PC-3 (cell line): ENCODE data around the gene ZNF445. TPM values are rescaled to one million over a fixed set of nuclear protein-coding genes. Genes with fewer than 3 reads are reported as not detected.
"Not testable (repeated sequence)": the region's sequence is repeated elsewhere in the genome, so short reads cannot be mapped to it uniquely, and the experiment has no call there.

Source experiments
- ATAC-seq: fragments of 200-7000 bp; cut with Tn5 transposase; 2 replicates; pipeline ENCODE4 v1.9.1; 2020; ENCODE audit warnings: mild to moderate bottlenecking, moderate library complexity
- BruUV-seq: library from RNA; stranded (reverse); fragments of 400-500 nt; replicated peaks from 2 replicates; lab custom pipeline; 2021; lab: Mats Ljungman, UMichigan
- CTCF ChIA-PET: fragments of 300-600 bp; sonication (Branson Sonifier 250); formaldehyde crosslinking; loops from one replicate; lab custom pipeline; 2022; ENCODE audit warnings: antibody characterized with exemption; lab: Charles Lee
- POLR2A ChIA-PET: fragments of 300-600 bp; sonication (Branson Sonifier 250); formaldehyde crosslinking; loops from one replicate; lab custom pipeline; 2022; ENCODE audit warnings: antibody characterized with exemption; ENCODE audit not compliant: unreplicated experiment; lab: Charles Lee
- DNase-seq: peaks from one replicate; pipeline ENCODE4 v3.0.0-alpha.2; 2015
- H2AFZ ChIP-seq: fragments of 300-600 bp; sonication (generic); 2 replicates; pipeline ENCODE4 v1.6.0; 2016; ENCODE audit warnings: antibody characterized with exemption, low read length
- H3F3A ChIP-seq: fragments of 300-600 bp; sonication (generic); one replicate; pipeline ENCODE4 v1.6.0; 2017; ENCODE audit warnings: antibody characterized with exemption, low read length, control low read depth, mild to moderate bottlenecking; ENCODE audit not compliant: unreplicated experiment
- H3K27ac ChIP-seq: fragments of 300-600 bp; sonication (generic); 2 replicates; pipeline ENCODE4 v1.5.1; 2016; ENCODE audit warnings: mild to moderate bottlenecking, low read length
- H3K27me3 ChIP-seq: fragments of 300-600 bp; sonication (generic); 2 replicates; pipeline ENCODE4 v1.6.1; 2016; ENCODE audit warnings: low read length, mixed read lengths
- H3K36me3 ChIP-seq: fragments of 300-600 bp; sonication (generic); 2 replicates; pipeline ENCODE4 v1.6.1; 2016; ENCODE audit warnings: low read depth, mixed run types, low read length, mixed read lengths
- H3K4me1 ChIP-seq: fragments of 300-600 bp; sonication (generic); 2 replicates; pipeline ENCODE4 v1.5.1; 2016; ENCODE audit warnings: low read length; ENCODE audit not compliant: insufficient read depth
- H3K4me2 ChIP-seq: fragments of 300-600 bp; sonication (generic); 2 replicates; pipeline ENCODE4 v1.6.0; 2016; ENCODE audit warnings: low read length
- H3K4me3 ChIP-seq: fragments of 300-600 bp; sonication (generic); 2 replicates; pipeline ENCODE4 v1.5.1; 2016; ENCODE audit warnings: mild to moderate bottlenecking, low read length, mixed read lengths
- H3K79me2 ChIP-seq: fragments of 300-600 bp; sonication (generic); 2 replicates; pipeline ENCODE4 v1.6.1; 2017; ENCODE audit warnings: low read length, mixed read lengths
- H3K9ac ChIP-seq: fragments of 300-600 bp; sonication (generic); 2 replicates; pipeline ENCODE4 v1.6.0; 2016; ENCODE audit warnings: mild to moderate bottlenecking, low read length
- H3K9me2 ChIP-seq: fragments of 300-600 bp; sonication (generic); replicated peaks from 2 replicates; pipeline ENCODE4 v1.6.1; 2016; ENCODE audit warnings: mixed run types, low read length, mixed read lengths
- H3K9me3 ChIP-seq: fragments of 300-600 bp; sonication (generic); 2 replicates; pipeline ENCODE4 v1.6.1; 2016; ENCODE audit warnings: low read length, mixed read lengths
- H4K20me1 ChIP-seq: fragments of 300-600 bp; sonication (generic); 2 replicates; pipeline ENCODE4 v1.6.1; 2016; ENCODE audit warnings: low read length, mixed read lengths
- EZH2 ChIP-seq: fragments of 300-600 bp; sonication (generic); IDR thresholded peaks from one replicate; pipeline ENCODE4 v1.6.1; 2017; ENCODE audit warnings: antibody characterized with exemption, mild to moderate bottlenecking, low read length; ENCODE audit not compliant: unreplicated experiment
- EZH2phosphoT487 ChIP-seq: fragments of 300-600 bp; sonication (generic); IDR thresholded peaks from 2 replicates; pipeline ENCODE4 v1.6.1; 2018; ENCODE audit warnings: mild to moderate bottlenecking, antibody characterized with exemption, low read length, borderline replicate concordance
- intact Hi-C: fragments of 100-400 bp; cut with micrococcal nuclease; formaldehyde crosslinking; loops from 2 replicates; pipeline ENCODE4 v1.9.0; 2023
- total RNA-seq: library from RNA; depleted of rRNA; stranded (reverse); fragments of >200 nt; gene quantifications from 2 replicates; pipeline ENCODE4 v1.2.3, GENCODE V29; 2014
- TF ChIP-seq, protein P1 (sequence below): fragments of 300-600 bp; sonication (generic); conservative IDR thresholded peaks from 2 replicates; pipeline ENCODE4 v1.5.1; 2017; ENCODE audit warnings: antibody characterized with exemption, low read depth, mild to moderate bottlenecking, low read length

ZNF445 gene
- total RNA-seq, 1 experiment from 2014 or later: 8.2 TPM

DNA sequence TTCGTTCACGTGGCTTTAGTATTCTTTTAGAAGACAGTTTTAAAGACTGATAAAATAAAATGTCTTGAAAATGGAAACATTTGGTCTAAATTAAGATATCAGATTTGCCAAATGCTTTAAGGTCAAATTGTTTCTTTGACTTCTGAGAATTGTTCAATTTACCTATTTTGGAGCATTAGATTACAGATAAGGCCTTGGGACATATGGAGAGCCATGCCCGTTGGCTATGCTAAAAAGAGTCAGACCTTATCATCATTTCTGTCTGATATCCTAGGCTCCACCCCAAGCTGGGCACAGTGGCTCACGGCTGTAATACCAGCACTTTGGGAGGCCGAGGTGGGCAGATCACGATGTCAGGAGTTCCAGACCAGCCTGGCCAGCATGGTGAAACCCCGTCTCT is 13.0 kb downstream of the ZNF445 start:
- no peaks in the 10 kb centered on the region for H3F3A ChIP-seq
- ATAC-seq (no peak), DNase-seq (no peak)
- 0 out of 2 replicates have a peak, but pooled peaks cover 4% of the 10 kb centered on the region for H4K20me1 ChIP-seq
- no peak overlapping the region for H3K4me3 ChIP-seq
- no TSS peak for BruUV-seq
- intact Hi-C loops: no loop called here
- 0 out of 2 replicates have a peak, but pooled peaks cover 4% of the 10 kb centered on the region for H3K36me3 ChIP-seq
- peaks cover 15% of the 10 kb centered on the region for H3K4me1 ChIP-seq
- peaks cover 18% of the 10 kb centered on the region for H3K79me2 ChIP-seq
- CTCF ChIA-PET: no interaction called here
- no peak overlapping the region for H3K27ac ChIP-seq
- H3K4me2 ChIP-seq: no peak overlapping the region
- H2AFZ ChIP-seq: no peak overlapping the region
- TF ChIP-seq EZH2: no peak
- no peak for TF ChIP-seq EZH2phosphoT487
- TF ChIP-seq, protein P1, sequence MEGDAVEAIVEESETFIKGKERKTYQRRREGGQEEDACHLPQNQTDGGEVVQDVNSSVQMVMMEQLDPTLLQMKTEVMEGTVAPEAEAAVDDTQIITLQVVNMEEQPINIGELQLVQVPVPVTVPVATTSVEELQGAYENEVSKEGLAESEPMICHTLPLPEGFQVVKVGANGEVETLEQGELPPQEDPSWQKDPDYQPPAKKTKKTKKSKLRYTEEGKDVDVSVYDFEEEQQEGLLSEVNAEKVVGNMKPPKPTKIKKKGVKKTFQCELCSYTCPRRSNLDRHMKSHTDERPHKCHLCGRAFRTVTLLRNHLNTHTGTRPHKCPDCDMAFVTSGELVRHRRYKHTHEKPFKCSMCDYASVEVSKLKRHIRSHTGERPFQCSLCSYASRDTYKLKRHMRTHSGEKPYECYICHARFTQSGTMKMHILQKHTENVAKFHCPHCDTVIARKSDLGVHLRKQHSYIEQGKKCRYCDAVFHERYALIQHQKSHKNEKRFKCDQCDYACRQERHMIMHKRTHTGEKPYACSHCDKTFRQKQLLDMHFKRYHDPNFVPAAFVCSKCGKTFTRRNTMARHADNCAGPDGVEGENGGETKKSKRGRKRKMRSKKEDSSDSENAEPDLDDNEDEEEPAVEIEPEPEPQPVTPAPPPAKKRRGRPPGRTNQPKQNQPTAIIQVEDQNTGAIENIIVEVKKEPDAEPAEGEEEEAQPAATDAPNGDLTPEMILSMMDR: no peak
- POLR2A ChIA-PET: no interaction called here
- H3K9me3 ChIP-seq: no peaks in the 10 kb centered on the region
- H3K9me2 ChIP-seq: no peaks in the 10 kb centered on the region
- no peak overlapping the region for H3K9ac ChIP-seq
- H3K27me3 ChIP-seq: no peaks in the 10 kb centered on the region

DNA sequence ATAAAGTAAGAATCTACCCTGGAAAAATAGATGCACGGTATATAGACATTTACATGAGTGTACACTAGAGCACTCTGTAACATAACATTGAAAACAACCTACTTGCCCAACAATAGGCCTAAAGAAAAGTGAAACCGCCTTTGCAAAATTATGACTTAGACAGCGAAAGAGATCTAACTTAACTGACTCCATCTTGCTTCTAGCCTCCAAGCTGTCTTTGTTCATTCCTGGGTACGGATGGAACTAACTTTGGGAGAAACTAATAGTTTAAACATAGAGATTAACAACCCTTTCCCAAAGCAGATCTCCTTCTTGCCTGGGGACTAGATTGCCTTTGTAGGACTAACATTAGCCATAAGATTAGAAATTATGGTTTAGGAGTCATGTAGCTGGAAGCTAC is 17.4 kb downstream of the ZNF445 start:
- intact Hi-C loops, H3K4me2 ChIP-seq, H3K27me3 ChIP-seq, CTCF ChIA-PET, DNase-seq, POLR2A ChIA-PET, H2AFZ ChIP-seq, H3K9me2 ChIP-seq, H3K4me1 ChIP-seq, H3K9ac ChIP-seq, ATAC-seq, H3K79me2 ChIP-seq, H4K20me1 ChIP-seq, H3K9me3 ChIP-seq, H3F3A ChIP-seq, H3K4me3 ChIP-seq, BruUV-seq, H3K27ac ChIP-seq: not testable (repeated sequence)
- H3K36me3 ChIP-seq: peaks cover 20% of the 10 kb centered on the region; the same call in 1 of the 2 replicates

DNA sequence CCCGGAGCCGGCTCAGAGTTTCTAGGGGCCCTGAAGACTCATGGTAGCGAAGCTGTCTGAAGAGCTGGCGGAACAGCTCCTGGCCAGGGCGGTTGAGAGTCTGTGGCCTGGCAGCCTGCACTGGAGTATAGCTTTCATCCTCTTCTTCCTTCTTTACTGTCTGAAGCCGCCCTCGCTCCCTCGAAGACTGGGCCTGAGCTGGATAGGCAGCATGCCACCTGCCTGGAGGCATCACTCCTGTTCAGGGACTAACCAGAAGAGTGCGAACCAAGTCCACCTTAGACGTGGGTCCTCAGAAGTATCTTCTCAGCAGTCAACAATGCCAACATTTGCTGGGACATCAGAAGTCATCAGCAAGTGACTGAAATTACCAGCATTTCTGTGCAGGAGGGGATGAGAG is 22.2 kb downstream of the ZNF445 start:
- no peaks in the 10 kb centered on the region for H4K20me1 ChIP-seq
- H2AFZ ChIP-seq: no peak overlapping the region
- peaks cover 40% of the 10 kb centered on the region for H3K36me3 ChIP-seq
- no peak overlapping the region for H3K27ac ChIP-seq
- TF ChIP-seq, protein P1: no peak
- TF ChIP-seq EZH2phosphoT487: no peak
- TF ChIP-seq EZH2: no peak
- 0 out of 2 replicates have a peak, but pooled peaks cover 3% of the 10 kb centered on the region for H3K79me2 ChIP-seq
- POLR2A ChIA-PET: no interaction called here
- intact Hi-C loops: no loop called here
- no peak overlapping the region for H3K4me2 ChIP-seq
- CTCF ChIA-PET: no interaction called here
- no peaks in the 10 kb centered on the region for H3F3A ChIP-seq
- H3K9me3 ChIP-seq: no peaks in the 10 kb centered on the region
- no peak overlapping the region for H3K4me3 ChIP-seq
- no peaks in the 10 kb centered on the region for H3K27me3 ChIP-seq
- no peak for DNase-seq
- H3K9ac ChIP-seq: no peak overlapping the region
- no TSS peak for BruUV-seq
- ATAC-seq: no peak
- no peaks in the 10 kb centered on the region for H3K9me2 ChIP-seq
- no peaks in the 10 kb centered on the region for H3K4me1 ChIP-seq
